ENCODE measurements around the gene ACOXL.

ACOXL gene

GRCh38 chr2:110990440-110990839, 258.1 kb downstream of the ACOXL start:
- no peak for DNase-seq (ENCODE audit: low spot score)
- TF ChIP-seq CTCF (IDR thresholded peaks at IDR 0.05; ENCODE audit: extremely low read depth, missing control alignments), result no peak

GRCh38 chr2:110991911-110992310, 259.5 kb downstream of the ACOXL start:
- no peak for DNase-seq (ENCODE audit: low spot score)
- no peak for TF ChIP-seq CTCF (IDR thresholded peaks at IDR 0.05; ENCODE audit: extremely low read depth, missing control alignments)

GRCh38 chr2:110992886-110993285, 260.5 kb downstream of the ACOXL start:
- no peak for TF ChIP-seq CTCF (IDR thresholded peaks at IDR 0.05; ENCODE audit: extremely low read depth, missing control alignments)
- DNase-seq (ENCODE audit: low spot score), result no peak

GRCh38 chr2:110993557-110994231, 261.3 kb downstream of the ACOXL start:
- no peak for DNase-seq (ENCODE audit: low spot score)
- TF ChIP-seq CTCF (IDR thresholded peaks at IDR 0.05; ENCODE audit: extremely low read depth, missing control alignments), result no peak

GRCh38 chr2:110994250-110994961, 262.0 kb downstream of the ACOXL start:
- no peak for DNase-seq (ENCODE audit: low spot score)
- TF ChIP-seq CTCF (IDR thresholded peaks at IDR 0.05; ENCODE audit: extremely low read depth, missing control alignments), result no peak

- DNase-seq (ENCODE audit: low spot score), result no peak
- TF ChIP-seq CTCF (IDR thresholded peaks at IDR 0.05; ENCODE audit: extremely low read depth, missing control alignments), result no peak
Measured at GRCh38 chr2:110995911-110996310, 263.5 kb downstream of the ACOXL start.

- DNase-seq (ENCODE audit: low spot score), result no peak
- no peak for TF ChIP-seq CTCF (IDR thresholded peaks at IDR 0.05; ENCODE audit: extremely low read depth, missing control alignments)
Measured at GRCh38 chr2:110997331-110998045, 265.1 kb downstream of the ACOXL start.
